Left kidney (tissue), 2 donors: ENCODE data around the gene ZNF541. TPM values are rescaled to one million over a fixed set of nuclear protein-coding genes. Genes with fewer than 3 reads are reported as not detected.
A peak's percentile ranks its signal among the peaks of the same experiment; 100 is the strongest.
"Not testable (repeated sequence)": the region's sequence is repeated elsewhere in the genome, so short reads cannot be mapped to it uniquely, and the experiment has no call there.

Experiments used
- DNase-seq: peaks from one replicate; pipeline ENCODE4 v3.0.0-alpha.2; 2013
- polyA plus RNA-seq: library from polyadenylated mRNA; unstranded; fragments of 120-200 nt; gene quantifications from one replicate; pipeline ENCODE4 v1.2.1, GENCODE V29; 2013; ENCODE audit not compliant: insufficient read length

ZNF541 gene
- polyA plus RNA-seq, 1 donor = 0.27 TPM

- not testable (repeated sequence) for DNase-seq
Observed at GRCh38 chr19:47599671-47600245, 26.8 kb upstream of the ZNF541 start.

- DNase-seq = peak; percentile 74
Observed at GRCh38 chr19:47598407-47599349, 25.7 kb upstream of the ZNF541 start.

DNA sequence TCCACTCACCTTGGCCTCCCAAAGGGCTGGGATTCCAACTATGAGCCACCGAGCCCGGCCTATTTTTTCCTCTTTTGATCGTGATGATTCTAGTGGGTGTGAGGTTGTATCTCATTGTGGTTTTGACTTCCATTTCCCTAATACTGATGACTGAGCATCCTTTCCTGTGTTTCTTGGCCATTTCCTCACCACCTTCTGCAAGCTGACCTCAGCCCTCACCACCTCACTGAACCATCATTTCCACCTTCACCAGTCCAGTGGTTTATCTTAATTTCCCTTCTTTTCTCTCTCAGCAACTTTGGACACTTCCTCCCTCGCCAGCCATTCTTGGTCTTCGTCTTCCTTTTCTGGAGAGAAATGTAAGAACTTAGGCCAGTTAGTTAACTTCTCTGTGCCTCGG is 23.0 kb upstream of the ZNF541 start:
- no peak for DNase-seq

- DNase-seq = no peak
Observed at GRCh38 chr19:47593860-47594259, 20.9 kb upstream of the ZNF541 start.

GRCh38 chr19:47589824-47590223 is 16.9 kb upstream of the ZNF541 start:
- no peak for DNase-seq

- no peak for DNase-seq
Observed at GRCh38 chr19:47587295-47587694, 14.3 kb upstream of the ZNF541 start.

- not testable (repeated sequence) for DNase-seq
Observed at GRCh38 chr19:47583161-47583560, 10.2 kb upstream of the ZNF541 start.

- no peak for DNase-seq
Observed at GRCh38 chr19:47582320-47582909, 9.5 kb upstream of the ZNF541 start.

- no peak for DNase-seq
Observed at GRCh38 chr19:47581605-47582319, 8.8 kb upstream of the ZNF541 start.

DNA sequence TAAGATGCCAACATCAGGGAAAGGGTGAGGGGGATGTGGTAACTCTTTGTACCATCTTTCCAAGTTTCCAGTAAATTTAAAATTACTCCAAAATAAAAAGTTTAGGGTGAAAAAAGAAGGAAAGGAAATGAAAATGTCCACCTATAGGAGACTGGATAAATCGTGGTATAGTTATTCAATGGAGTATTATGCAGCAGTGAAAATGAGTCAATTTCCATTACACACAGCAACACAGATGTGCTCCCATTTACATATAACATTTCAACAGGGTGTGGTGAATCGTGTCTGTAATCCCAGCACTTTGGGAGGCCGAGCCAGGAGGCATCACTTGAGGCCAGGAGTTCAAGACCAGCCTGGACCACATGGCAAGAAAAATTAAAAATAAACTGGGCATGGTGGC is 7.4 kb upstream of the ZNF541 start:
- no peak for DNase-seq

GRCh38 chr19:47572635-47573034 is 313 bp downstream of the ZNF541 start:
- DNase-seq = no peak

- DNase-seq = no peak
Observed at GRCh38 chr19:47569331-47569730, 3.6 kb downstream of the ZNF541 start.

- DNase-seq = no peak
Observed at GRCh38 chr19:47564081-47564480, 8.9 kb downstream of the ZNF541 start.

DNA sequence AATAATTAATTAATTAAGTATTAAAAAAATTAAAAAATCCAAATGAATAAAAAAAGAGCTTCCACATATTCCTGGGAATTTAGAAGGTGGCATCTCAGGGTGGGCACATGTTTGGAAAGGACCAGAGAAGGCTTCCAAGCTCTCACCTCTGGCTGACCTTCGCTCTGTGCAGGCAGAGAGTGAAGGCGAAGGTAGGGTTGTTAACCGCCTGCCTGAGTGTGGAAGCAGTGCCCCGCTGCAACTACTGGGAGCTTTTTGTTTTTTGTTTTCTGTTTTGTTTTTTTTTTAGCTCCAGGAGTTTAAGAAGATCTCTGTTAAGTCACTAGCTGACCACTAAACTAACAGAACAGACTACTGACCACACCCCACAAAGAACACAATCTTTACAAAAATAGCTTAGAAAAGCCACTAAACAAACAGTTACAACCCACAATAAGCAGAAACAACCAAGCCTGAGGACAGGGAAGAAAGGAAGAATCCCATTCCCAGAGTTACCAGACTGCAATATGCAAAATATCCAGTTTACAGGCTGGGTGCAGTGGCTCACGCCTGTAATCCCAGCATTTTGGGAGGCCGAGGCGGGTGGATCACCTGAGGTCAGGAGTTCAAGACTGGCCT is 11.4 kb downstream of the ZNF541 start:
- no peak for DNase-seq

- no peak for DNase-seq
Observed at GRCh38 chr19:47560999-47561398, 11.9 kb downstream of the ZNF541 start.

DNA sequence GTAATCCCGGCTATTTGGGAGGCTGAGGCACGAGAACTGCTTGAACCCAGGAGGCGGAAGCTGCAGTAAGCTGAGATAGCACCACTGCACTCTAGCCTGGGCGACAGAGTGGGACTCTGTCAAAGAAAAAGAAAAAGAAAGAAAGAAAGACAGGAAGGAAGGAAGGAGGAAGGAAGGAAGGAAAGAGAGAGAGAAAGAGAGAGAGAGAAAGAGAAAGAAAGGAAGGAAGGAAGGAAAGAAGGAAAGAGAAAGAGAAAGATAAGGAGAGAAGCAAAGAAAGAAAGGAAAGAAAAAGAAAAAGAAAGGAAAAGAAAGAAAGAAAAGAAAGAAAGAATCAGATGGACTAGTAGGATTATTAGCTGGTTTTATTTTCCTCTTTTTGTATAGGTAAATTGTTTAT is 22.8 kb downstream of the ZNF541 start:
- no peak for DNase-seq

DNA sequence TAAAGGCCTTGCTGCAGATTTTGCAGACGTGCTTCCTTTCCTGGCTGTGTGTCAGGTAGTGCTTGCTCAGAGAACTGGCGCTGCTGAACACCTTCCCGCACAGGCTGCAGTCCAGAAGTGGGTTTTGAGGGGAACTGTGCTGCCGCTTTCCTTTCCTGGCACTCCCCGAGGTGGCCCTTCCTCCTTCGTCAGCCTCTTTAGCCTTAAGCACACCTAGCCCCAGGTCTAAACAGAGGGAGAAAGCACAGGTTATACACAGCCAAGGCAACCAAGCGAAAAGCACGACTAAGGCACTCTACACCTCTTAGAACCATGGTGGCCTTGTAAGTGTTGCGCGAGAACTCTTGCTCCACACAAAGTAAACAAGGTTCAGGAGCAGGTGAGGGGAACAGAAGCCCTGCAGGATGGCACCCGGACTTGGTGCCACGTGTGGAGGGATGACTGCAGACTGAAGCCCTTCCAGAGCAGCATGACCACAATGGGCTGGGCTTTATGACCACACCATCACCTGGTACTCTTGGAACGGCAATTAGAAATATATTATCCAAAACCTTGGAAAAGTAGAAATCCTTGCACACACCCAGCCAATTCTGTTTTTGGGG is 23.6 kb downstream of the ZNF541 start:
- no peak for DNase-seq

DNA sequence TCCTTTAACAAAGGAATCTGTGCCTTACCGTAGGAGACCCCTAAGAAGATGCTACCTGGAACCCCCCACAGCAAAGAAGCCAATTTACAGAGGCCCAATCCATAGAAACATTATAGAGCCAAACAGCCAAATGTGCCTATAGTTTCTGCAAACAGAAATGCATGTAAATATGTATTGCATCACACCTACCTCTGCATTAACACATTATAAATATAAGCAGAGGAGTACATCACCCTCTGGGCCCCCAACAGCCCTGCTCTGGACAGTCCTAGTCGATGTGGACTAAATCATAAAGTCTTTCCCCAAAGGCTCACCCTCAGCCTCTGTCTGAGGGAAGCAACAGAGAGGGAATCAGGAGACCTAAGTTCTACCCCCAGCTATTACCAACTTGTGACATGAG is 25.7 kb downstream of the ZNF541 start:
- no peak for DNase-seq

GRCh38 chr19:47545061-47545948 is 27.6 kb downstream of the ZNF541 start:
- DNase-seq = no peak

GRCh38 chr19:47544476-47544875 is 28.5 kb downstream of the ZNF541 start:
- no peak for DNase-seq

DNA sequence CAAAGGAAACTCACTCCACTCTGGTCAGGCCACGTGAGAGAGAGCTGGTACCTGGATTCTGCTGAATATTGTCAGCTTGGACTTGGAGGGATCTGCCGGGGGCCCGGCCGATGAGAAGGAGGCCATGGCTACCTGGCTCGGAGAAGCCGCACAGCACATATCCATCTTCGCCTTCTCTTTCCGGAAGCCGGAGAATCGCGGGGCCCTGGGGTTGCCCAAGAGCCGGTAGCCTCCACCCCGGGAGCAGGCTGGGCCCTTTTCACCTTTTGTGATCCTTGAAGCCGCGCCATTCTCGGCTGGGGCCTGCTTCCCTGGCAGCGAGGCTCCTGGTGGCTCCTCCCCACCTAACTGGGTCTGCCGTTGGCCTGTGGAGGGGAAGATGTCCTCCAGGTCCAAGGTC is 28.9 kb downstream of the ZNF541 start:
- DNase-seq = no peak
